Umbilical cord (tissue), 2 donors: ENCODE data around the gene SEC16B. TPM values are rescaled to one million over a fixed set of nuclear protein-coding genes. Genes with fewer than 3 reads are reported as not detected.
"Not testable (repeated sequence)": the region's sequence is repeated elsewhere in the genome, so short reads cannot be mapped to it uniquely, and the experiment has no call there.

ENCODE experiments used
- DNase-seq: peaks from one replicate; pipeline ENCODE4 v3.0.0-alpha.2; 2015; ENCODE audit warnings: low spot score
- total RNA-seq: library from RNA; depleted of rRNA; stranded (reverse); fragments of >200 nt; gene quantifications from one replicate; pipeline ENCODE4 v1.2.3, GENCODE V29; 2014; ENCODE audit warnings: low replicate concordance; ENCODE audit not compliant: insufficient read depth

SEC16B gene
- 9.6 TPM for total RNA-seq

GRCh38 chr1:177969825-177970371, at the start of gene SEC16B:
Gene SEC16B (minus strand): TSS chr1:177970058. CDS start chr1:177967981, 2,077 bp downstream.
- no peak for DNase-seq

- DNase-seq, result no peak
Observed at GRCh38 chr1:178019622-178020021, 49.8 kb upstream of the SEC16B start.

- no peak for DNase-seq
Observed at GRCh38 chr1:178019208-178019607, 49.4 kb upstream of the SEC16B start.

- no peak for DNase-seq
Observed at GRCh38 chr1:178017517-178017916, 47.7 kb upstream of the SEC16B start.

GRCh38 chr1:178011864-178012503, 42.1 kb upstream of the SEC16B start:
- no peak for DNase-seq

GRCh38 chr1:178011465-178011828, 41.6 kb upstream of the SEC16B start:
- DNase-seq, result no peak

GRCh38 chr1:178010674-178011464, 41.0 kb upstream of the SEC16B start:
- DNase-seq, result no peak

GRCh38 chr1:178006043-178006442, 36.2 kb upstream of the SEC16B start:
- DNase-seq, result no peak

GRCh38 chr1:178005450-178005849, 35.6 kb upstream of the SEC16B start:
- DNase-seq, result no peak

GRCh38 chr1:178004926-178005391, 35.1 kb upstream of the SEC16B start:
- DNase-seq, result no peak

GRCh38 chr1:177998696-177999631, 29.1 kb upstream of the SEC16B start:
- no peak for DNase-seq

- no peak for DNase-seq
Observed at GRCh38 chr1:177996957-177997356, 27.1 kb upstream of the SEC16B start.

- DNase-seq, result no peak
Observed at GRCh38 chr1:177995369-177995768, 25.5 kb upstream of the SEC16B start.

GRCh38 chr1:177986281-177986680, 16.4 kb upstream of the SEC16B start:
- not testable (repeated sequence) for DNase-seq

- DNase-seq, result no peak
Observed at GRCh38 chr1:177984761-177985160, 14.9 kb upstream of the SEC16B start.

GRCh38 chr1:177984136-177984525, 14.3 kb upstream of the SEC16B start:
- peak; percentile 97 for DNase-seq

GRCh38 chr1:177983482-177984135, 13.8 kb upstream of the SEC16B start:
- peak; percentile 69 for DNase-seq

GRCh38 chr1:177983077-177983476, 13.2 kb upstream of the SEC16B start:
- no peak for DNase-seq

- DNase-seq, result no peak
Observed at GRCh38 chr1:177981200-177981599, 11.3 kb upstream of the SEC16B start.

GRCh38 chr1:177979272-177979671, 9.4 kb upstream of the SEC16B start:
- DNase-seq, result no peak

- no peak for DNase-seq
Observed at GRCh38 chr1:177978530-177978929, 8.7 kb upstream of the SEC16B start.
